WI38 (cell line): Measurements from ENCODE around the gene RSRC1.

Source experiments
- H3K4me3 ChIP-seq: 2 replicates; pipeline ENCODE4 v1.5.1; 2011; ENCODE audit warnings: low read depth, mild to moderate bottlenecking, control low read depth, low read length
- TF ChIP-seq, protein P1 (sequence below): IDR thresholded peaks from 2 replicates; pipeline ENCODE4 v1.5.1; 2012; ENCODE audit warnings: low read depth, mild to moderate bottlenecking, control low read depth, low read length

RSRC1 gene

DNA sequence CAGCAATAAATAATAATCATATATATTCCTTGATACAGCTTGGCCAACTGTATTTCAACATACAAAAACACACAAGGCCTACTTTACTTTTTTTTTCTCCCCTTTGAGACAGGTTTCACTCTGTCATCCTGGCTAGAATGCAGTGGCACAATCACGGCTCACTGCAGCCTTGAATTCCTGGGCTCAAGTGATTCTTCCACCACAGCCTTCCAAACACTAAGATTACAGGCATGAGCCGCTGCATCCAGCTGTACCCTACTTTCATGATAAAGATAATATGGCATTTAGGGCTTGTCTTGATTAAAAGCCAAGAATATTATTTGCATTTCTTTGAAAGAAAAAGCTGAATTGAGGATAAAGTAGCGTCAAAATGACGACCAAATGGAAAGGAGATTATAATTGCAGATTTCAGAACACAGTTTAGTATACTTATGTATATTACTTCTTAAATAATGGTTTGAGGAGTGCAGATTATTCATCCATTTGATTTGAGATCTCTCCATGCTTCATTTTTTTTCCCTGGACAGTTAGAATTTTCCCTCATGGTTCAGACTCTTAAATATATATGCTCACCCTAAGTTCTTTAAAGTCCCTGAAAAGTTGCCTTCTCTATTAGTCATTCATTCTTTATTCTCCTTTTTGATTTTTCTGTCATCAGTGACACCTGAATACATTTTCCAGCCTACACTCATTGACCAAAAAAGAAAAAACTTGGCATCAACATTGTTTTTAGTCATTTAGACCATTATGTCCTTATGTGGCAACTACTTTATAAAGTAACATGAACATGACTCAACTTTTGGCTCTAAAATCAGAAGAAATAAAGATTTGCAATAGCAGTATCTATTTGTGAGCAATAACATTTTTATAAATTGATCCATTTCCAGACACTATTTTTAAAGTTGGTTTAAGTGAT is 412.6 kb downstream of the RSRC1 start:
- TF ChIP-seq, protein P1, sequence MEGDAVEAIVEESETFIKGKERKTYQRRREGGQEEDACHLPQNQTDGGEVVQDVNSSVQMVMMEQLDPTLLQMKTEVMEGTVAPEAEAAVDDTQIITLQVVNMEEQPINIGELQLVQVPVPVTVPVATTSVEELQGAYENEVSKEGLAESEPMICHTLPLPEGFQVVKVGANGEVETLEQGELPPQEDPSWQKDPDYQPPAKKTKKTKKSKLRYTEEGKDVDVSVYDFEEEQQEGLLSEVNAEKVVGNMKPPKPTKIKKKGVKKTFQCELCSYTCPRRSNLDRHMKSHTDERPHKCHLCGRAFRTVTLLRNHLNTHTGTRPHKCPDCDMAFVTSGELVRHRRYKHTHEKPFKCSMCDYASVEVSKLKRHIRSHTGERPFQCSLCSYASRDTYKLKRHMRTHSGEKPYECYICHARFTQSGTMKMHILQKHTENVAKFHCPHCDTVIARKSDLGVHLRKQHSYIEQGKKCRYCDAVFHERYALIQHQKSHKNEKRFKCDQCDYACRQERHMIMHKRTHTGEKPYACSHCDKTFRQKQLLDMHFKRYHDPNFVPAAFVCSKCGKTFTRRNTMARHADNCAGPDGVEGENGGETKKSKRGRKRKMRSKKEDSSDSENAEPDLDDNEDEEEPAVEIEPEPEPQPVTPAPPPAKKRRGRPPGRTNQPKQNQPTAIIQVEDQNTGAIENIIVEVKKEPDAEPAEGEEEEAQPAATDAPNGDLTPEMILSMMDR: no peak
- H3K4me3 ChIP-seq: no peak overlapping the region

DNA sequence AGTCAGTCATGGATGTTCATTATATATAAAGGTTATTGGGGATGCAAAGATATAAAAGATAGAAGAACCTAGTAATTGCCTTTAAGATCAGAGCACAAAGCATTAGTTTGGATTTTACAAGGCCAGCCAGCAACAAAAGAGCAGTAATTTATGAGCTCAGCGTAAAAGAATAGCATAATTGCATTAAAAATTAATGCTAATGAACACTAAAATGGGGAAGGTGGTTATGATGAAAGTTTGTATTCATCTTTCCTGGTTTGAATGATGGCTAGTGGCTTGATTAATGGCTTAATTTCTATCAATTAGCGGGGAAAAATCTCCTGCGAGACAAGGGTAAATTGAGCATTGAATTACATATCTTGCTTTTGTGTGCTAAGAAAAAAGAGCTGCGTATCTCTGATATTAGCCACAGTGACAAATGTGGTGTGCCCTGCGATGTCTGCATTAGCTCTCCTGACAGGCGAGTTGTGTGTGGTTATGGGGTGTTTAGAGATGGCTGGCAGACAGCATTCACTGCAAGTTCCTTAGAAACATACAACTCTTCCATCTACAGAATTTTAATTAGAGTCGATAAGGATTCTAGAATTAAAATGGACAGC is 418.3 kb downstream of the RSRC1 start:
- H3K4me3 ChIP-seq: no peak overlapping the region
- TF ChIP-seq, protein P1: no peak

DNA sequence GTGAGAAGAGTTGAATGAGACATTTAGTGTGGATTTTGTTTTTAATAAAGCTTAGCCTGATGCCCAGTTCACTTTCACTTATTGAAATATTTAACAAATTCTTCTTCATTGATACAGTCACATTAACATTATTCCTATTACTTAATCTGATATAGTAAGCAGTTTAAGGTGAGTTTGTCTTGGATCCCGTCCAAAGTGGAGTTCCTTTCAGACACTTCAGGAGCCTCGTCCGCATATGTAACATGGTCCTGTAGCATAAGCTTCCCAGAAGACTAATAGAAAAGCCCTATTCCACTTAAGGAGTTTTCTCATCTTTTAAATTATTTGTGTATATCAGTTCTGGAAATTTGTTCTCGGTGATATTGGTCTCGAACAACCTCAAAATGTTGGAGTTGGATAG is 421.4 kb downstream of the RSRC1 start:
- TF ChIP-seq, protein P1: no peak
- H3K4me3 ChIP-seq: no peak overlapping the region

DNA sequence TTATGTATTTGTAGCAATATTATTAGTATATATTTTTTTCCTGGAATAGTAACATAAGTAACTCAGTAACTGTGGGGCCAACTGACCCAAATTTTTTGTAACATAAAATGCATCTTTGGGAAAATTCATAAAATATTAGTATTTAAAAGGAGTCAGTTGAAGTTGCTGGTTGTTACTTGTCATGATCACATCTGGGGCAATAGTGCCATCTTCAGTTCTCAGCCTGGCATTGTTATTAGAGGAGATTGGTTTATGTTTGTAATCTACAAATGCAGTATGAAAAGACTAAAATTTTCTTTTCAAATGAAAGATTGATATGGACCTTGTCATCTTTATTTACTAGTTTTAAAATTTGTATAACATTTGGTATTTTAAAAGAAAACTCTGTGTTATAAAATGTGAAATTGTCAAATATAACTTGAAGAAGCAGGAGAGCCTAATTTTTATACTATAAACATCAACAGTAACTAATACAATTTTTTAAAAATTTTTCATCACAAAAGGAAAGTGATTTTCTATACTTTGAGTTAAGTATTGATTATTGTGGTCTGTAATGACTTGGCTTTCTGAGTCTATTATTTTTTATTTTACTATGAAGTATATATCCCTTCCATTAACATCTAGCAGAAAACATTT is 422.3 kb downstream of the RSRC1 start:
- TF ChIP-seq, protein P1: peak; percentile 24; the same call in 1 of the 2 replicates
- H3K4me3 ChIP-seq: no peak overlapping the region

DNA sequence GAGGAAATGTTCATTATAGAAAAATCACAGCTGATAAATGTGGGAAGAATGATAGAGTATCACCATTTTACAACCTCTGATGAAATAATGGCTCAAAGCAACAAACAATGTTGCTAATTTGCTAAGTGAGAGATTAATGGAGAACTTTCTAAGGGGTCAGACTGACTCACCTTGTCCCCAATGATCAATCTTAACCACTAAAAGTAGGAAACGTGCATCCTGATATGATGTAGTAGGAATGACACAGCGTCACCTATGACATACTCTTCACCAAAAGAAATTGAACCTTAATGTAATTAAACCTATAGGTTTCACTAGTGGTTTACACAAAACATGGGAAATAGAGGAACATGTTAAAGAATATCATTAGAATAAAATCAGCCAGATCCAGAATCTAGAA is 426.0 kb downstream of the RSRC1 start:
- H3K4me3 ChIP-seq: no peak overlapping the region
- TF ChIP-seq, protein P1: no peak

DNA sequence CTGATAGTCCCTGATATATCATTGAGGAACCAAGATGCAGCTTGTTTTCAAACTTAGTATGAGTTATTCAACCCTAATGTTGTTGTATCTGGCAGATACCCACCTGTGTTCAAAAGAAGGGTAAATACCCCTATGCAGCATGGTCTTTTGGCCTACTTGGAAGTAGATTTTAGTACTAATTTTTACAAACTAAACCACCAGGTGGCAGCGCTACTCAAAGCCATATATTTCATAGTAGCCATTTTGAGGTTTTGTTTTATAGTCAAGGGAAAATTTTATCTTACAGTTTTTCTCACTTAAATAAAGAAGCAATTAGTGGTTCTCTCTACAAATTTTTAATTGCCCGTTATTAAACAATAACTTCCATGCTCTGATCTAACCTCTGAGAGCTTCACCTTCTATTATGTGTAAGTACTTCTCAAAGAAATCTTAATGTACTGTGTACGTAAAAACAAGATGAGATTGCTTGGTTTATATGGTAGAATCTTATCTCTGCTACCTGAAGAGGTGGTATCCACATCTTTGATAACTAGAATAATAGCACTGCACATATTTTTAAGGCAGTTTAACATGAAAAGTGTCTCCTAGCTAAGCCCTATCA is 429.6 kb downstream of the RSRC1 start:
- TF ChIP-seq, protein P1: peak; percentile 24; the same call in 1 of the 2 replicates
- H3K4me3 ChIP-seq: no peak overlapping the region
